ENCODE results near the gene TEC.
"Not testable (repeated sequence)": the region's sequence is repeated elsewhere in the genome, so short reads cannot be mapped to it uniquely, and the experiment has no call there.

The TEC gene

GRCh38 chr4:48235050-48235449 lies 34.6 kb downstream of the TEC start:
- H3K4me3 ChIP-seq (ENCODE audit: low read length) = no peak overlapping the region
- TF ChIP-seq ZNF274 (IDR thresholded peaks at IDR 0.05; ENCODE audit: low read depth, low read length) = no peak

- no peak overlapping the region for H3K4me3 ChIP-seq (ENCODE audit: low read length)
- no peak for TF ChIP-seq ZNF274 (IDR thresholded peaks at IDR 0.05; ENCODE audit: low read depth, low read length)
Measured at GRCh38 chr4:48234575-48234974, 35.1 kb downstream of the TEC start.

DNA sequence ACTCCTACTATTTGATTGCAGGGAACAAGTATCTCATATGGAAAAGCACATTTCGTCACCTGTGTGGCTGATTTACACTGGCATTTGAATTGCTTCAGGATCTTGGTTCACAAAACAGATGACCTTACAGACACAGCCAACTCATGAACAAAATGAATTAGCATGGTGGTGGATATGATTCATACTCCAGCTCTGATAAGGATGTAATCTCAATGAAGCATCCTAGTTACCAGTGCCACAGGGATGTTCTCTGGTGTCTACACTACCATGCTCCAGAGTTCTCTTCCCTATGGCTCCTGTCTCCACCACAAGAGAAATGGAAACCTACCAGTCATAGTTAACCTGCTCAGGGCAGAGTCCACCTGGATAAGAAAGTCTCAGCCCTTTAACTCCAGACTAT lies 40.7 kb downstream of the TEC start:
- no peak for TF ChIP-seq ZNF274 (IDR thresholded peaks at IDR 0.05; ENCODE audit: low read depth, low read length)
- no peak overlapping the region for H3K4me3 ChIP-seq (ENCODE audit: low read length)

- TF ChIP-seq ZNF274 (IDR thresholded peaks at IDR 0.05; ENCODE audit: low read depth, low read length) = no peak
Measured at GRCh38 chr4:48227662-48228061, 42.0 kb downstream of the TEC start.

GRCh38 chr4:48226199-48226598 lies 43.4 kb downstream of the TEC start:
- TF ChIP-seq ZNF274 (IDR thresholded peaks at IDR 0.05; ENCODE audit: low read depth, low read length) = no peak

More at GRCh38 chr4:48227662-48228061, 42.0 kb downstream of the TEC start:
- no peak overlapping the region for H3K4me3 ChIP-seq (ENCODE audit: low read length)

GRCh38 chr4:48225368-48226141 lies 44.1 kb downstream of the TEC start:
- TF ChIP-seq ZNF274 (IDR thresholded peaks at IDR 0.05; ENCODE audit: low read depth, low read length) = no peak
- no peak overlapping the region for H3K4me3 ChIP-seq (ENCODE audit: low read length)

More at GRCh38 chr4:48226199-48226598, 43.4 kb downstream of the TEC start:
- no peak overlapping the region; the same call in 1 of the 2 replicates for H3K4me3 ChIP-seq (ENCODE audit: low read length)

GRCh38 chr4:48224606-48225005 lies 45.0 kb downstream of the TEC start:
- no peak for TF ChIP-seq ZNF274 (IDR thresholded peaks at IDR 0.05; ENCODE audit: low read depth, low read length)
- no peak overlapping the region for H3K4me3 ChIP-seq (ENCODE audit: low read length)

DNA sequence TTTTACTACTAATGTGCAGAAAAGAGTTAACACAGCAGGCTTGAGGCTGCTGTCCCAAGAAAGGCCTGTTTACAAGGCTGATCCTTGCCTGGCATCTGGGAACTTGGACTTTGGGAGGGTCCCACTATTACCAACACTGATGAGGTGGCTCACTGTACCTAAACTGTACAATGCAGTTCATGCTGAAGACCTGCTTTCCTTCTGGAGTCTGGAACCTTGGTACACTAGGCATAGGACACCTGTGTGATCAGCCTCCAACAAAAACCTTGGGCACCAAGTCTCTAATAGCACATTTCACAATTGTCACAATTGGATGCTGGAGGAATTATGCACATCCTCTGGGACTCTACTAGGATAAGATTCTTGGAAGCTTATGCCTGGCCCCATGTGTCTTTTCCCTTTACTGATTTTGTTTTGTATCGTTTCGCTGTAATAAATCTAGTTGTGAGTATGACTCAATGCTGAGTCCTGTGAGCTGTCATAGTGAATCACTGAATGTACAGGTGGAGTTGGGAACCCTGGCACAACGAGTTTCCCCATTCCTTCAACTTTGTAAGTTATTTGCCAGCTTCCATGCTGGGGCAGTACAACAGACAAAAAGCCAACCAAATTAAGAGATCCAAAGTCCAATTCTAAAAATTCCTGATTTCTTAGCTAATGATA lies 45.9 kb downstream of the TEC start:
- TF ChIP-seq ZNF274 (IDR thresholded peaks at IDR 0.05; ENCODE audit: low read depth, low read length) = no peak
- H3K4me3 ChIP-seq (ENCODE audit: low read length) = no peak overlapping the region

GRCh38 chr4:48222491-48222890 lies 47.1 kb downstream of the TEC start:
- no peak for TF ChIP-seq ZNF274 (IDR thresholded peaks at IDR 0.05; ENCODE audit: low read depth, low read length)
- no peak overlapping the region for H3K4me3 ChIP-seq (ENCODE audit: low read length)

DNA sequence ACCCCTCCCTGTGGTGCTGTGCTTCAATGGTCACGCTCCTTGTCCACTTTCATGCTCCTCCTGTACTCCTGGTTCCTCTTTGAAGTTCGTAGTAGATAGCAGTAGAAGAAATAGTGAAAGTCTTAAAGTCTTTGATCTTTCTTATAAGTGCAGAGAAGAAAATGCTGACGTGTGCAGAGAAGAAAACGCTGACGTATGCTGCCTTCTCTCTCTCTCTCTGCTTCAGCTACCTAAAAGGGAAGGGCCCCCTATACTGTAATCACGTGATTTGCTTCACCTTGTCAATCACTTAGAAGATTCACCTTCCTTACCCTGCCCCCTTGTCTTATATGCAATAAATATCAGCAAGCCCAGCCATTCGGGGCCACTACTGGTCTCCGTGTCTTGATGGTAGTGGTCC lies 50.2 kb downstream of the TEC start:
- H3K4me3 ChIP-seq (ENCODE audit: low read length) = not testable (repeated sequence)

- H3K4me3 ChIP-seq (ENCODE audit: low read length) = no peak overlapping the region
- TF ChIP-seq ZNF274 (IDR thresholded peaks at IDR 0.05; ENCODE audit: low read depth, low read length) = no peak
Measured at GRCh38 chr4:48216563-48216962, 53.1 kb downstream of the TEC start.

- no peak for TF ChIP-seq ZNF274 (IDR thresholded peaks at IDR 0.05; ENCODE audit: low read depth, low read length)
- no peak overlapping the region for H3K4me3 ChIP-seq (ENCODE audit: low read length)
Measured at GRCh38 chr4:48215977-48216376, 53.7 kb downstream of the TEC start.

DNA sequence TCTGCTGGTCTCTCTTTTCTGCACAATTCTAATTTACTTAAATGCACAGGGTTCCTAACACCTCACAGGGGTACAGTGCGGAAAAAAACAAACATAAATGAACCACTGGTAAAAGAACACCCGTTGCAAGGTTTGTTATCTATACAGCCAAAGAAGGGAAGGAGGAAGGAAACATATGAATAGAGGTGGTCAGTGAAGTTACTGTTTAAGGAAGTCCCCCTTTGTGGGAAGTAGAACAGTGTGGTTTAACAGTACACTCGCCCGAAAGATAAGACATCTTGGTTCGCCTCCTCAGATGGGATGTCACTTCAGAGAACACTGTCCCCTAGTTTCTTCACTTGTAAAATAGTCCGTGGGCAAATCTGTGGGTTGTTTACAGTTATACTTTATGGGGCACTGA lies 57.5 kb downstream of the TEC start:
- TF ChIP-seq ZNF274 (IDR thresholded peaks at IDR 0.05; ENCODE audit: low read depth, low read length) = no peak
- peak overlapping the region; percentile 82; the same call in 1 of the 2 replicates for H3K4me3 ChIP-seq (ENCODE audit: low read length)

- no peak overlapping the region for H3K4me3 ChIP-seq (ENCODE audit: low read length)
- TF ChIP-seq ZNF274 (IDR thresholded peaks at IDR 0.05; ENCODE audit: low read depth, low read length) = no peak
Measured at GRCh38 chr4:48210966-48211328, 58.7 kb downstream of the TEC start.

GRCh38 chr4:48205626-48206025 lies 64.0 kb downstream of the TEC start:
- no peak for TF ChIP-seq ZNF274 (IDR thresholded peaks at IDR 0.05; ENCODE audit: low read depth, low read length)
- H3K4me3 ChIP-seq (ENCODE audit: low read length) = no peak overlapping the region
